GM13976 (cell line): ENCODE measurements around the gene OR5AN1.
"Not testable (repeated sequence)": the region's sequence is repeated elsewhere in the genome, so short reads cannot be mapped to it uniquely, and the experiment has no call there.

ENCODE experiments used
- DNase-seq: peaks from one replicate; pipeline ENCODE4 v3.0.0; 2012; ENCODE audit warnings: low spot score
- CTCF ChIP-seq: IDR thresholded peaks from 2 replicates; pipeline ENCODE4 v1.5.1; 2012; ENCODE audit warnings: borderline replicate concordance, mild to moderate bottlenecking; ENCODE audit not compliant: insufficient read depth; ENCODE audit errors: extremely low read depth, missing control alignments, control extremely low read depth
- in situ Hi-C: fragments of 300-500 bp; cut with MboI; formaldehyde crosslinking; loops from one replicate; pipeline ENCODE4 v1.12.0; 2022; ENCODE audit warnings: low sequenced_read_pairs, mixed read lengths, inconsistent platforms; ENCODE audit not compliant: unreplicated experiment

The OR5AN1 gene

GRCh38 chr11:59358595-59358994 is at the start of gene OR5AN1:
TSS of gene OR5AN1 (plus strand) at chr11:59358895. CDS start at chr11:59364459, 5,564 bp downstream.
- in situ Hi-C loops: no loop called here
- no peak for DNase-seq
- no peak for TF ChIP-seq CTCF

GRCh38 chr11:59335001-59335400 is 23.7 kb upstream of the OR5AN1 start:
- in situ Hi-C loops: no loop called here

GRCh38 chr11:59336176-59336575 is 22.5 kb upstream of the OR5AN1 start:
- in situ Hi-C loops: no loop called here
- TF ChIP-seq CTCF: no peak

More at GRCh38 chr11:59335001-59335400, 23.7 kb upstream of the OR5AN1 start:
- no peak for DNase-seq
- TF ChIP-seq CTCF: no peak

GRCh38 chr11:59336931-59337330 is 21.8 kb upstream of the OR5AN1 start:
- in situ Hi-C loops: no loop called here
- DNase-seq: no peak
- TF ChIP-seq CTCF: no peak

More at GRCh38 chr11:59336176-59336575, 22.5 kb upstream of the OR5AN1 start:
- no peak for DNase-seq

GRCh38 chr11:59349657-59350056 is 9.0 kb upstream of the OR5AN1 start:
- DNase-seq, in situ Hi-C loops: not testable (repeated sequence)

- in situ Hi-C loops: no loop called here
- DNase-seq: no peak
- TF ChIP-seq CTCF: no peak
Observed at GRCh38 chr11:59355226-59355625, 3.5 kb upstream of the OR5AN1 start.

- DNase-seq: no peak
- TF ChIP-seq CTCF: no peak
- in situ Hi-C loops: no loop called here
Observed at GRCh38 chr11:59356561-59356960, 2.1 kb upstream of the OR5AN1 start.
